Thoracic aorta (tissue), 2 donors: ENCODE results near the gene CBX2. TPM values are rescaled to one million over a fixed set of nuclear protein-coding genes. Genes with fewer than 3 reads are reported as not detected.

ENCODE experiments used
- ATAC-seq: fragments of 150-250 bp; one replicate; pipeline ENCODE4 v1.8.0; 2017; ENCODE audit warnings: low read depth; ENCODE audit not compliant: insufficient number of reproducible peaks, low FRiP score
- DNase-seq: peaks from one replicate; pipeline ENCODE4 v3.0.0-alpha.2; 2020; ENCODE audit warnings: low spot score
- H3K27ac ChIP-seq, 2 donors: fragments of 200-600 bp; sonication (generic); 1 replicate in 1 of 2; 2 replicates in 1 of 2; pipeline ENCODE4 v1.5.1; 2016; ENCODE audit warnings: mild to moderate bottlenecking in 2 of 2, moderate library complexity in 2 of 2
- H3K27me3 ChIP-seq: fragments of 200-600 bp; sonication (generic); replicated peaks from 2 replicates; pipeline ENCODE4 v1.6.0; 2016; ENCODE audit warnings: mild to moderate bottlenecking; ENCODE audit not compliant: insufficient read depth
- H3K36me3 ChIP-seq: fragments of 200-600 bp; sonication (generic); one replicate; pipeline ENCODE4 v1.5.1; 2016
- H3K4me1 ChIP-seq, 2 donors: fragments of 200-600 bp; sonication (generic); 1 replicate in 1 of 2; 2 replicates in 1 of 2; pipeline versions ENCODE4 v1.5.1 to v1.6.0; 2016; ENCODE audit warnings: low read depth in 2 of 2, mild to moderate bottlenecking in 1 of 2; ENCODE audit not compliant: control insufficient read depth in 1 of 2
- H3K4me3 ChIP-seq: fragments of 200-600 bp; sonication (generic); 2 replicates; pipeline ENCODE4 v1.5.1; 2016; ENCODE audit warnings: mild to moderate bottlenecking
- H3K9me3 ChIP-seq: fragments of 200-600 bp; sonication (generic); 2 replicates; pipeline ENCODE4 v1.5.1; 2016
- total RNA-seq, 2 donors: library from RNA; depleted of rRNA; stranded (reverse); fragments of >200 nt; gene quantifications; one replicate each; pipeline versions ENCODE4 v1.1.0 to v1.2.3, GENCODE V29; 2016
- TF ChIP-seq, protein P1 (sequence below): fragments of 200-600 bp; sonication (generic); IDR thresholded peaks from one replicate; pipeline ENCODE4 v1.5.1; 2019; ENCODE audit warnings: antibody characterized with exemption

CBX2 gene
- total RNA-seq, 2 donors from 2014 or later: 0.14 TPM; not detected in 1

DNA sequence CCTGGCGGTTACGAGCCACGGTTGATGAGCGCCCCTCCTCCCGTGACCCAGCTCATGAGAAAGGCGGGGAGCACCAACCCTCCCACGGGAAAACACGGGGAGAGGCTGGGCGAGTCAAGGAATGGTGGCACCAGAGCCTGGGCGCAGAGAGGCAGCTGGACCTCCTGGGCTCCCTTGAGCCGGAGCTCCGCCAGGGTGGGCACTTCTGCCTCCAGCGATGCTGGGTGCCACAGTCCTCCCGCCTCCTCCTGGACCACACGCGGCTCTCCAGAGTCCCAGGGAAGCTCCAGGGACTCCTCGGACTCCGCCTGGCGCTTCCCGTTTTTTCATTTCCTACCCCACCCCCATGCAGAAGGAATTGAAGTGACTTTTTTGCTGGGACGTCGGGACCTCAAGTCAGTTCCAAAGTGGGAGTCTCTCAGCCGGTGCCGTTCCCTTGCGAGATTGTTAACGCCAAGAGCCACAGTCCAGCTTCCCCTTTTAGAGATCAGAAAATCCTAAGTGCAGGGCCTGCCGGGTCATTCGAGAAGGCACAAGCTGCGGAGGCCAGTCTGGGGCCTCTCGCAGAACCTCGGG, 25.6 kb downstream of the CBX2 start:
- TF ChIP-seq, protein P1, sequence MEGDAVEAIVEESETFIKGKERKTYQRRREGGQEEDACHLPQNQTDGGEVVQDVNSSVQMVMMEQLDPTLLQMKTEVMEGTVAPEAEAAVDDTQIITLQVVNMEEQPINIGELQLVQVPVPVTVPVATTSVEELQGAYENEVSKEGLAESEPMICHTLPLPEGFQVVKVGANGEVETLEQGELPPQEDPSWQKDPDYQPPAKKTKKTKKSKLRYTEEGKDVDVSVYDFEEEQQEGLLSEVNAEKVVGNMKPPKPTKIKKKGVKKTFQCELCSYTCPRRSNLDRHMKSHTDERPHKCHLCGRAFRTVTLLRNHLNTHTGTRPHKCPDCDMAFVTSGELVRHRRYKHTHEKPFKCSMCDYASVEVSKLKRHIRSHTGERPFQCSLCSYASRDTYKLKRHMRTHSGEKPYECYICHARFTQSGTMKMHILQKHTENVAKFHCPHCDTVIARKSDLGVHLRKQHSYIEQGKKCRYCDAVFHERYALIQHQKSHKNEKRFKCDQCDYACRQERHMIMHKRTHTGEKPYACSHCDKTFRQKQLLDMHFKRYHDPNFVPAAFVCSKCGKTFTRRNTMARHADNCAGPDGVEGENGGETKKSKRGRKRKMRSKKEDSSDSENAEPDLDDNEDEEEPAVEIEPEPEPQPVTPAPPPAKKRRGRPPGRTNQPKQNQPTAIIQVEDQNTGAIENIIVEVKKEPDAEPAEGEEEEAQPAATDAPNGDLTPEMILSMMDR: no peak
- Histone ChIP-seq H3K27ac (no peak overlapping the region), H3K36me3 (no peaks in the 10 kb centered on the region), H3K4me3 (no peak overlapping the region), H3K9me3 (no peaks in the 10 kb centered on the region), H3K27me3 (peaks cover 82% of the 10 kb centered on the region), H3K4me1 (peaks cover 8 to 31% of the 10 kb centered on the region in 2 donors)
- no peak for ATAC-seq
- no peak for DNase-seq

DNA sequence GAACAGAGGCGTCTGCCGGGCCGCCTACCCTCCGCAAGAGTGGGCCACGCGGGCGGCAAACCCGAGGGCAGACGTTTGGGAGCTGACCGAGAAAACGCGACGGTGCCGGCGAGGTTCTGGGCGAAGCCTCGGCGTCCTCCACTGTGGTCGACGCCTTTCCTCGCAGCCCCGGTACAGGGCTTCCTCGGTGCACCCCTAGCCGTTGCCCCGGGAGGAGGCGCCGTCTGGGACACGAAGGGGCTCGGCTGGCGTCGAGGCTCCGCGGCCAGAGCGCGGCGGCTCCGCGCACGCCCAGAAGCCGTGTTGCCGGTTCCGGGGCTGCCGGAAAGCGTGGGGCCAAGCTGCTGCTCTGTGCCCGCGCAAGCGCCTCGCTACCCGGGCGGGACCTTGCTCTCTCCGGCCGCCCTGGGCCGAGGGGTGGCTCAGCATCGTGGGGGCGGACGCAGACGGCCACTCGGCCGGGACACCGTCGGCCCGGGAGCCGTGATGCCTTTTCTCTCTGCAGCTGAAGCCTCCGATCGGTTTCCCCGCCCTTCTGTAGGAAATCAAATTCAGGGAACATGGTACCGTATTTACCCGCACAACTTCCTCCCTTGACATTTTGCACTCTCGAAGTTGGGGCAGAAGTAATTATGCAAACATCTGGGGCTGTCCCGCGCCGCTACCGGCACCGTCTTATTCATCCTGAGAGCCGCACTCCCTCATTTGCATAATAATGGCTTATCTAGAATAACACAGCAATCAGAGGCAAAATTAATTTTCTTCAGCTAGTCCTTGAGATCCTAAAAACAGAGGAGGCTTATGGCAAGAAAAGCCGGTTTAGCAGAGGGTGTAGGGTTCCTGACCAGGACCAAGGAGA, 26.3 kb downstream of the CBX2 start:
- DNase-seq (no peak), ATAC-seq (no peak)
- peaks cover 4 to 23% of the 10 kb centered on the region in 2 donors for H3K4me1 ChIP-seq
- H3K4me3 ChIP-seq: no peak overlapping the region
- H3K36me3 ChIP-seq: no peaks in the 10 kb centered on the region
- H3K9me3 ChIP-seq: no peaks in the 10 kb centered on the region
- TF ChIP-seq, protein P1: no peak
- peak overlapping the region in 1 of 2 donors; percentile 33 for H3K27ac ChIP-seq
- H3K27me3 ChIP-seq: peaks cover 82% of the 10 kb centered on the region

DNA sequence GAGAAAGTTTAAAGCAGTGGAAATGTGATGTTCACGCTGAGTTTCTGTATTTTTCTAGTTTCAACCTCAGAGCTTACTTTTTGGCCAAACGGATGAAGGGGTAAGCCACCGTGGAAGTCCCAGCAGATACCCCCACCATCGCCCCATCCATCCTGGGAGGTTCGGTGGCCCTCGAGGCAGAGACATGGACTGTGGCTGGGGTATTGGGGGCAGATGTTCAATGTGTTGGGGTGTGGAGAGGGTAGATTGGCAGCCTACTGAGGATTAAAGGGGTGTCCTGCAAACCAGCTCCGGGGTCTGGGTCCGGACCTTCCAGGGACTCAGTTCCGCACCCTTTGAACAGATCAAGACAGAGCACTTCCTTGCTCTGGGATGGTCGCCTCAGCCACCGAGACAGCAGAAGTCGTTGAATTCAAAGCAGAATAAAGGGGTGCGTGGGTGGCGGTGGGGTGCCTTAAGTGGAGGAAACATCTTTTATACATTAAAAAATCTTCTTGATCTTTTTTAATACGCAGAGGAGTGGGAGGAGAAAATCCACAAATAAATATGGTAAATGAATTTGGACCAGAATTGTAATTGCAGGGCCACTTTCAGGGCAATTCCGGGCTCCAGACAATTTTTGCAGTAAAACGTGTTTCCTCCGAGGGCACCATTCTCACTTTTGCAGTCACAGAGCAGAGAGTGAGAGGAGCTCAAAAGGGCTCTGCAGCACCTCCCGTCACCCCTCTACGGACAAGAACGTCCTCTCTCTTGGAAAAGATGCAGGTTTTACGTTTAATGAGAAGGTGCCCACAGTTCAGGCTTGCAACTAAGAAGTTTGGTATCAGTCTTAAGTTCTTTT, 27.1 kb downstream of the CBX2 start:
- Histone ChIP-seq H3K4me3 (no peak overlapping the region), H3K36me3 (no peaks in the 10 kb centered on the region), H3K27ac (peak overlapping the region in 1 of 2 donors; percentile 33), H3K27me3 (peaks cover 76% of the 10 kb centered on the region), H3K4me1 (peaks cover 4 to 21% of the 10 kb centered on the region in 2 donors), H3K9me3 (no peaks in the 10 kb centered on the region)
- TF ChIP-seq, protein P1: no peak
- DNase-seq (no peak), ATAC-seq (no peak)

DNA sequence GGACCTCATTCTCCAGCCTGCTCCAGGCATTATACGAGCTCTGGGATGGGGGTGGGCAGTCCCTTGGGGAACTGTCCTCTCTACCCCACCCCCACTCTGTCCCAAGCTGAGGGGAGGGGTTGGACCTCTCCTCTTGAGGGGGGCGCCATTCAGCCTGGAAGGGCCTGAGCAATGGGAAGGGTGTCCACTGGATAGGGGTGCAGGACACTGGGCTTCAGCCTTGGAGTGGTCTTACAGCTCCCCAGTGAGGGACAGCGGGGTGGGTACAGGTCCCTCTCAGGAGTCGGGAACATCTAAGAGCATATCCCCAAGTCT, 28.5 kb downstream of the CBX2 start:
- no peak for DNase-seq
- TF ChIP-seq, protein P1: no peak
- Histone ChIP-seq H3K27me3 (peaks cover 68% of the 10 kb centered on the region), H3K4me3 (no peak overlapping the region), H3K4me1 (peaks cover 3 to 16% of the 10 kb centered on the region in 2 donors), H3K9me3 (no peaks in the 10 kb centered on the region), H3K27ac (no peak overlapping the region), H3K36me3 (no peaks in the 10 kb centered on the region)
- ATAC-seq: no peak
